SKM-1 treated with dmso at 0.1 percent for 144 hours (cell line): Measurements from ENCODE around the gene METAP2.
"Not testable (repeated sequence)": the region's sequence is repeated elsewhere in the genome, so short reads cannot be mapped to it uniquely, and the experiment has no call there.

Experiments
- DNase-seq: peaks from one replicate; lab custom pipeline; 2025; ENCODE audit not compliant: unreplicated experiment; lab: John Stamatoyannopoulos, UW

The METAP2 gene

GRCh38 chr12:95462081-95462480 lies 11.9 kb upstream of the METAP2 start:
- DNase-seq, result no peak

- DNase-seq, result no peak
These were observed 11.4 kb upstream of the METAP2 start for GRCh38 chr12:95462551-95462950.

DNA sequence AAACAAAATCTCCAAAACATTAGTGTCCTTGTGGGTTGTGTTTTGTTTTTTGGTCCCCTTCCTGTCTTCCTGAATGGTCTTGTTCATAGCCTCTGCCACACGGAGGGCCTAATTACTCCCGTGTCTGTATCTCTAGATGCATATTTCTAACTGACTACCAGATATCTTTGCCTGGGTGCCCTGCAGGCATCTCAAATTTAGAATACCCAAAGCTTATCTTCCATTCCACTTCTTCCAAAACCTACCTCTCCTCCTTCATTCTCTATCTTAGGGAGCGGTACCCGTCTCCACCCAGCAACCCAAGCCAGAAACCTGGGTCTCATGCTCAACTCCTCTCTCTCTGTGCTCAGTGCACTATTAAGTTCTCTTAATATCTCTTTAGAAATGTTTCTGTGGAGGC lies 10.9 kb upstream of the METAP2 start:
- DNase-seq, result no peak

DNA sequence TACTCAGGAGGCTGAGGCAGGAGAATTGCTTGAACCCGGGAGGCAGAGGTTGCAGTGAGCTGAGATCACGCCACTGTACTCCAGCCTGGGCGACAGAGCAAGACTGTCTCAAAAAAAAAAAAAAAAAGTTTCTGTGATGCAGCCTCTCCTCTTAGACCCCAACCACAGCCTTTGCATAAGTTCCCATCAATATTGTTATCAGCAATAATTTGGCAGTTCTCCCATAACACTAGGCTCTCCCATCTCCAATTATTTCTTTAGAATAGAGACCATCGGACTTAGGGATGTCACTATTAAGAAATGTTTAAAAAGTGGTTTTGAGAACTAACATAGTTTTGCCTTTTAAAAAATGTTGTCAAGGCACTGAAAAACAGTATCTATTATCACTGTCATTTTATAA lies 10.2 kb upstream of the METAP2 start:
- not testable (repeated sequence) for DNase-seq

- no peak for DNase-seq
These were observed 8.7 kb upstream of the METAP2 start for GRCh38 chr12:95465275-95465674.

DNA sequence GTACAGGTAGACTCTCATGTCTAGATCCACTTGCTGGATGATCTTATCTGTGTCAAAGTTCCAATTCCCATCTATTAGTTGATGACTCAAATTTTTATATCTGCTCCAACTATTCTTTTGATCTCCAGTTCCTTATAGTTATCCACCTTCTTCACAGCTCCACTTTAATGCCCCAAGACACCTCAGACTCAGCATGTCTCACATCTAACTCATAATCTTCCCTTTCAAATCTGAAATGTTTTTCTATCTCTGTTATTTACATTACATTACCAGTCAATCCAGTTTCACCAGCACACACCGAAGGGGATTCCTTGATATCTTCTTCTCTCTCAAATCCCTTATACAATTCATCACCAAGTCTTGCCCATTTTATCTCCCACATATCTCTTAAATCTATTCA lies 3.7 kb upstream of the METAP2 start:
- DNase-seq, result no peak

GRCh38 chr12:95473231-95473883 lies 595 bp upstream of the METAP2 start:
- peak; percentile 30 for DNase-seq

GRCh38 chr12:95474660-95474958 lies 657 bp downstream of the METAP2 start:
- DNase-seq, result no peak

GRCh38 chr12:95480230-95480629 lies 6.3 kb downstream of the METAP2 start:
- no peak for DNase-seq

- no peak for DNase-seq
These were observed 7.1 kb downstream of the METAP2 start for GRCh38 chr12:95481072-95481471.

GRCh38 chr12:95481888-95482287 lies 7.9 kb downstream of the METAP2 start:
- DNase-seq, result no peak

DNA sequence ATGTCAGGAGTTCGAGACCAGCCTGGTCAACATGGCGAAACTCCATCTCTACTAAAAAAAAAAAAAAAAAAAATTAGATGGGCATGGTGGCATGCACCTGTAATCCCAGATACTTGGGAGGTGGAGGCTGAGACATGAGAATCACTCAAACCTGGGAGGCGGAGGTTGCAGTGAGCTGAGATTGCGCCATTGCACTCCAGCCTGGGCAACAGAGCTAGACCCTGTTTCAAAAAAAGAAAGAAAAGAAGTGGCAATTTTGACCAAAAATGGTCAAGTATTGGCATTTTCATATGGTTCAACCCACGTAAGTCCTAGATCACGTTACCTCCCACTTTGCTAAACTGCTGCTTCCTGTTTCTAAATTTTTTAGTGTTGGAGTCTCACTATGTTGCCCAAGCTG lies 8.6 kb downstream of the METAP2 start:
- not testable (repeated sequence) for DNase-seq

DNA sequence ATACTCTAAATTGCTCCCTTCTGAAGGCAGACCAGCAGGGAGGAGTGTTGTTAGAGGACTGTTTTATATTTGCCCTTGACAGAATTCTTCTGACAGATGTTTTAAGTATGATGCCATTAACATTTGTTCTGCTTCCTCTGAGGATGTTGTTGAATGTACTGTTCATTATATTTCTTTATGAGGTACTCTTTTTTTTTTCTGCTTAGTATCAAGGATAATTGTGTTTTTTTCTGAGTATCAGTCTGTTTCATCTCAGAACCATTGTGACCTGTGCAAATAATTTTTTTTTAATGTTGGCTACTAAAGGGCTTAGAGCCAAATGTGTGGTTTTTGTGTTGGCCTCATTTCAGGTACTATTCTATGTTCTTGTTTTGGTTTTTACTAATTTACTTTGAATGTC lies 10.6 kb downstream of the METAP2 start:
- no peak for DNase-seq

DNA sequence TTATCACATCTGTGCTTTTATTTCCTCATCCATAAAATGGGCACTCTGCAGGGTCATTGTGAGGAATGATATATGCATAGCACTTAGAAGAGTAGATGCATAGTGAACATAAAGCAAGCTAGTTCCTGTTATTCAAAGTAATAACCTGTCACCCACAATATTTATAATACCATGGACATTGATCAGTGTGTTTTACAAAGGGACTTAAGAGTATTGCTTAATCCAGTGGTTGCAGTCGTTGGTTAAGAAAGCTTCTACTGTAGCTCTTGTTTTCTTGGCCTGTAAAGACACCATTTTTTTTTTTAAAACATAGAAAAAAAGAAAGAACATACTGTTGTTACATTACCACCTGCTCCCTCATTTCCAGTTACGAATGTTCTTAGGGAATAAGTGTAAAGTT lies 13.1 kb downstream of the METAP2 start:
- DNase-seq, result no peak

DNA sequence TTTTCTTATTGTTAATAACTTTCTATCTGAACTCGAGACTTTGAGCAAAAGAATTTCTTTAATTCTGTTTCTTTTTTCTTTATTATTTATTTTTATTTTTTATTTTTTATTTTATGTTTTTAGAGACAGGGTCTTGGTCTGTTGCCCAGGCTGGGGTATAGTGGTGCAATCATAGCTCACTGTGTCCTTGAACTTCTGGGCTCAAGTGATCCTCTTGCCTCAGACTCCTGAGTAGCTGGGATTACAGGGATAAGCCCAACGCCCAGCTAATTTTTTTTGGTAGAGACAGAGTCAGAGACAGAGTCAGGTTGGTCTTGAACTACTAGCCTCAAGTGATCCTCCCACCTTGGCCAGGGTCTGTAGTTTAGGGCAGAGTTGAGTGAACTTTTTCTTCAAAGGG lies 18.5 kb downstream of the METAP2 start:
- no peak for DNase-seq

DNA sequence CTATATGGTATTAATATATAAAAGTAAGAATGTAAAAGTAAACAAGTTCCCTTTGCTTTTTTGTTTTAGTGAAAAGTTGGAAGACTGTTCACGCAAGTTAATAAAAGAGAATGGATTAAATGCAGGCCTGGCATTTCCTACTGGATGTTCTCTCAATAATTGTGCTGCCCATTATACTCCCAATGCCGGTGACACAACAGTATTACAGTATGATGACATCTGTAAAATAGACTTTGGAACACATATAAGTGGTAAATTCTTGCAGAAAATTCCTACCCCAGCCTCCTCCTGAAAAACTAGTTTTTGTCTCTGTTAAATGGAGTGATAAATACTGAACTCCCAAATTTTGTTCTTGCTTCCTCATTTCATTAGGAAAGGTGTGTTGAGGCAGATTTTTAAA lies 20.9 kb downstream of the METAP2 start:
- DNase-seq, result no peak

- no peak for DNase-seq
These were observed 21.5 kb downstream of the METAP2 start for GRCh38 chr12:95495433-95495832.

DNA sequence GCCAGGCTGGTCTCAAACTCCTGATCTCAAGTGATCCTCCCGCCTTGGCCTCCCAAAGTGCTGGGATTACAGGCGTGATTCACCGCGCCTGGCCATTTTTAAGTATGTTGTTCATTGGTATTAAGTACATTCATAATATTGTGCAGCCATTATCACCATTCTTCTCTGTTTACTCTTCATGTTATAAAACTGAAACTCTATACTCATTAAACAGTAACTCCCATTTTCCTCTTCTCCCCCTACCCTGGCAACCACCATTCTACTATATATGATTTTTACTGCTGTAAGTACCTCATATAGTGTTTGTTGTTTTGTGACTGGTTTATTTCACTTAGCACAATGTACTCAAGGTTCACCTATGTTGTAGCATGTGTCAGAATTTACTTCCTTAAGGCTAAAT lies 23.1 kb downstream of the METAP2 start:
- no peak for DNase-seq

DNA sequence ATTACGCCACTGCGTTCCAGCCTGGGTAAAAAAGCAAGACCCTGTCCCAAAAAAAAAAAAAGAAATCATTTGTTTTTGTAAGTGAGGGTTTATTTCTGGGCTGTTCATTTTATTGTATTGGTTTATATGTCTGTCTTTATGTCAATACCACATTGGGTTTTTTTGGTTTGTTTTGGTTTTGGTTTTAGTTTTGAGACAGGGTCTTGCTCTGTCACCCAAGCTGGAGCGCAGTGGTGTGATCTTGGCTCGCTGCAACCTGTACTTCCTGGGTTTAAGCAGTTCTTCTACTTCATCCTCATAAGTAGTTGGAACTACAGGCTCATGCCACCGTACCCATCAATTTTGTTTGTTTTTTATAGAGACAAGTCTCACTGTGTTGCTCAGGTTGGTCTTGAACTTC lies 25.0 kb downstream of the METAP2 start:
- no peak for DNase-seq

DNA sequence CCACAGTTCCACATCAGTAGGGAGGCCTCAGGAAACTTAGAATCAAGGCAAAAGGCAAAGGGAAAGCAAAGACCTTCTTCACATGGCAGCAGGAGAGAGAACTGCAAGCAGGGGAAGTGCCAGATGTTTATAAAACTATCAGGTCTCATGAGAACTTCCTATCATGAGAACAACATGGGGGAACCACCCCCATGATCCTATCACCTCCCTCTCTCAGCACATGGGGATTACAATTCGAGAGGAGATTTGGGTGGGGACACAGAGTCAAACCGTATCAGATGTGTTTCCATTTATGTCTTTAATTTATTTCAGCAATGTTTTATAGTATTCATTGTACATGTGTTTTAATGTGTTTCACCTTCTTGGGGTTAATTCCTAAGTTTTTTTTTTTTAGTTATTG lies 25.8 kb downstream of the METAP2 start:
- no peak for DNase-seq

- DNase-seq, result no peak
These were observed 30.2 kb downstream of the METAP2 start for GRCh38 chr12:95504140-95504539.

- no peak for DNase-seq
These were observed 31.1 kb downstream of the METAP2 start for GRCh38 chr12:95505039-95505438.

GRCh38 chr12:95506707-95507523 lies 33.0 kb downstream of the METAP2 start:
- no peak for DNase-seq
